ENCODE results near the gene GRIK3. TPM values are rescaled to one million over a fixed set of nuclear protein-coding genes. Genes with fewer than 3 reads are reported as not detected.
"Not testable (repeated sequence)": the region's sequence is repeated elsewhere in the genome, so short reads cannot be mapped to it uniquely, and the experiment has no call there.

GRIK3 gene
- total RNA-seq, 6 experiments from 2014 or later, result 0.07 TPM; not detected in 5

DNA sequence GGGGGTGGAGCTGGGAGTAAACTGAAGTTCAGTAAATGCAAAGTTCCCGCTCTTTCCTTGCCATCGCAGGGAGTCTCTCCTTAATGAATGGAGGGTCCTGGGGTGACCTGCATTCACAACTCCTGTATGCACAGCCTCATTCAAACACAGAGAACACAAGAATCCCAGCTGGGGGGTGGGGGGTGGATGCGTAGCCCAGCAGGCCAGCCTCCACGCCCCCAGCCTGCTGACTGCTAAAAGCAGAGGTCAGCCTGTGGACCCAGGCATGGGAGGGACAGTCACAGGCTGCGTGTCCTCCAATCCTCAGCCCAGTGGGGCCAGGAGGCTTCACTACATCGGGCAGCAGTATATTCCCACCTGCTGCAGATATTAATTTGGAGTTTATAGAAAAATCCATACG is 263.1 kb downstream of the GRIK3 start:
- WGBS (ENCODE audit: insufficient coverage, low coverage, low lambda C conversion rate, missing lambda C conversion rate), result 44% methylated on average over 2 of the region's 7 CpGs
- H3K4me1 ChIP-seq, result no peaks in the 10 kb centered on the region
- H3K4me3 ChIP-seq, result no peak overlapping the region
- H3K27ac ChIP-seq, result no peak overlapping the region
- no peaks in the 10 kb centered on the region for H3K36me3 ChIP-seq
- H3K9me3 ChIP-seq, result no peaks in the 10 kb centered on the region
- TF ChIP-seq POLR2A (IDR thresholded peaks at IDR 0.05), result no peak
- TF ChIP-seq, protein P1, sequence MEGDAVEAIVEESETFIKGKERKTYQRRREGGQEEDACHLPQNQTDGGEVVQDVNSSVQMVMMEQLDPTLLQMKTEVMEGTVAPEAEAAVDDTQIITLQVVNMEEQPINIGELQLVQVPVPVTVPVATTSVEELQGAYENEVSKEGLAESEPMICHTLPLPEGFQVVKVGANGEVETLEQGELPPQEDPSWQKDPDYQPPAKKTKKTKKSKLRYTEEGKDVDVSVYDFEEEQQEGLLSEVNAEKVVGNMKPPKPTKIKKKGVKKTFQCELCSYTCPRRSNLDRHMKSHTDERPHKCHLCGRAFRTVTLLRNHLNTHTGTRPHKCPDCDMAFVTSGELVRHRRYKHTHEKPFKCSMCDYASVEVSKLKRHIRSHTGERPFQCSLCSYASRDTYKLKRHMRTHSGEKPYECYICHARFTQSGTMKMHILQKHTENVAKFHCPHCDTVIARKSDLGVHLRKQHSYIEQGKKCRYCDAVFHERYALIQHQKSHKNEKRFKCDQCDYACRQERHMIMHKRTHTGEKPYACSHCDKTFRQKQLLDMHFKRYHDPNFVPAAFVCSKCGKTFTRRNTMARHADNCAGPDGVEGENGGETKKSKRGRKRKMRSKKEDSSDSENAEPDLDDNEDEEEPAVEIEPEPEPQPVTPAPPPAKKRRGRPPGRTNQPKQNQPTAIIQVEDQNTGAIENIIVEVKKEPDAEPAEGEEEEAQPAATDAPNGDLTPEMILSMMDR (IDR thresholded peaks at IDR 0.05), result no peak
- ATAC-seq, result no peak
- intact Hi-C loops (cut with DNase I), result no loop called here
- DNase-seq, result peak in 1 of 3 donors; percentile 35
- no peaks in the 10 kb centered on the region for H3K27me3 ChIP-seq

DNA sequence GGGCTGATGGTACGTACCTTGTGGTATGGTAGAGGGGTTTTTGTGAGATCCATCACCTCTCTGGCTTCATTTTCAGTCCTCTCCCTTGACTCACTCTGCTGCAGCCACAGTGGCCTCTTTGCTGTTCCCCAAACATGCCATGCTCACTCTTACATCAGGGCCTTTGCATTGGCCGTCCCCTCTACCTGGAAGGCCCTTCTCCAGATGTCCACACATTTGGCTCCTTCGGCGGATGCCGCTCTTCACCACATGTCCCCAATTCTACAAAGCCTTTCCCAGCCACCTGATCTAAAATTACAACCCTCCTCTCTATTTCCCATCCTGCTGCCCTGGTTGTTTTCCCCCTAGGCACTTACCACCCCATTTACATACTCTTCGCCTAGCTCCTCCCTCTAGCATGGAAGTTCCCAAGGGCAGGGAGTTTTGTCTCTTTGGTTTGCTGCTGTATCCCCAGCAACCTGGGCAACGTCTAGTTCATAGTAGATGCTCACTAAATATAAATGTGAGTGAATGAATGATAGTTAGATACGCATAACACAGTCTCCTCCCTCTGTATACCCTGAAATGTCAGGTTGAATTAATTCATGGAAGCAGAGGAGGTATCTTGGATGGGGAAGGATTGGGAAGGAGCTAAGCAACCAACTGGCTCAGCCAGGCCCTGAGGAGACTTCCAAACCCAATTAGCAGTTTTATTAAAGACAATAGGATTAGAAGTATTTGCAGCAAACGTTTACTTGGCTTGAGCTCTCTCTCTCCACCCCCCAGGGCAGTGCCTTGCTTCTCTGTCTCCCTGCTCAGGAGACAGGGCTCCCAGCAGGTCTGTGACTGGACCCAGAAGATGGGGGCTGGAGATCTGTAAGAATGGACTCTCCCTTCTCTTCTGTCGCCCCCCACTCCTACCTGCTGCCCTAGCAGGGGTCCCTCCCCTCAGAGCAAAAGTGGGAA is 264.2 kb downstream of the GRIK3 start:
- 44% methylated on average over 7 of the region's 10 CpGs for WGBS (ENCODE audit: insufficient coverage, low coverage, low lambda C conversion rate, missing lambda C conversion rate)
- no peaks in the 10 kb centered on the region for H3K36me3 ChIP-seq
- no peaks in the 10 kb centered on the region for H3K27me3 ChIP-seq
- peak in 1 of 3 donors; percentile 15 for DNase-seq
- H3K27ac ChIP-seq, result no peak overlapping the region
- H3K4me1 ChIP-seq, result no peaks in the 10 kb centered on the region
- no peak overlapping the region for H3K4me3 ChIP-seq
- intact Hi-C loops (cut with DNase I), result no loop called here
- no peak for ATAC-seq
- no peak for TF ChIP-seq POLR2A (IDR thresholded peaks at IDR 0.05)
- TF ChIP-seq, protein P1 (IDR thresholded peaks at IDR 0.05), result no peak
- H3K9me3 ChIP-seq, result no peaks in the 10 kb centered on the region

DNA sequence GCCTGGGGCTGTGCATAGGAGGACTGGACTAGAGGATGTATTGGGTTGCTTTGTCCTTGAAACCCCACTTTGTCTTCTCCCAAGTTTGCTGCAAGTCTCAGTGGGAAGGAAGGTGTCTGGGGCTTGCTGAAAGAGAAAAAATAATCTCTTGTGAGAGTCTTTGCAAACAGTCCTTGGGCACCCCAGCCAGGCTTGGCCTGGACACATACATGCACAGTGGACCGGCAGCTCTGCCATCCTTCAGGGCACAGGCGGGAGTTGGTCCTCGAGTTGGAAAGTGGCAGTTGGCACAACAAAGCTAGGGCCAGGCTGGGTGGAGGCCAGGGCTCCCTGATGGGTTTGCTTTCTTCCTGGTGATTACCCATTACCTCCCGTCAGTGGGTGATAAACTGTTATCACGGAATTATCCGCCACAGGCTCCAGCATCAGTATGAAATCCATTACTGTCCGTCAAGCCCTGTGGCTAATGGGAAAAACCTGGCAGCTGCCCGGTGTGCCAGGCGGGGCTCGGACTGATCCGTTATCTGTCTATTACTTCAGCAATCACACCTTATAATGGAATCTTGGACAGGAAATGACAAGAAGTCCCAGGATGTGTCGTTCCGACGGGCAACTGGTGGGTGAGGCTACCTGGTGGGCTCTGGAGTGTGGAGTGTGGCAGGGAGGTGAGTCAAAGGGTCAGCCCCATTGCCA is 265.7 kb downstream of the GRIK3 start:
- Histone ChIP-seq H3K27me3 (no peaks in the 10 kb centered on the region), H3K4me1 (no peaks in the 10 kb centered on the region), H3K36me3 (no peaks in the 10 kb centered on the region), H3K9me3 (no peaks in the 10 kb centered on the region), H3K27ac (no peak overlapping the region), H3K4me3 (no peak overlapping the region)
- TF ChIP-seq, protein P1 (IDR thresholded peaks at IDR 0.05), result no peak
- no peak for TF ChIP-seq POLR2A (IDR thresholded peaks at IDR 0.05)
- ATAC-seq (no peak), DNase-seq (peak in 1 of 3 donors; percentile 36)
- intact Hi-C loops (cut with DNase I), result no loop called here
- WGBS (ENCODE audit: insufficient coverage, low coverage, low lambda C conversion rate, missing lambda C conversion rate), result 52% methylated on average over 9 of the region's 14 CpGs

DNA sequence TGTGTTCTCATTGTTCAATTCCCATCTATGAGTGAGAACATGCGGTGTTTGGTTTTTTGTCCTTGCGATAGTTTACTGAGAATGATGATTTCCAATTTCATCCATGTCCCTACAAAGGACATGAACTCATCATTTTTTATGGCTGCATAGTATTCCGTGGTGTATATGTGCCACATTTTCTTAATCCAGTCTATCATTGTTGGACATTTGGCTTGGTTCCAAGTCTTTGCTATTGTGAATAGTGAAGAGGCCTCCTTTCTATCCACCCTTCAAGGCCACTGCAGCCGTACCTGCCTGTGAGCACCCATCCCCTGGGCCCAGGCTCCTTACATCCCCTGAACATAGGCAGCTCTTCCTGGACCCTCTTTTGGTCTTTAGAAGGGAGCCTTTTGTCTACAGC is 266.9 kb downstream of the GRIK3 start:
- DNase-seq, result peak in 2 of 3 donors; percentile 11 to 23
- intact Hi-C loops (cut with DNase I); H3K4me1 ChIP-seq; H3K9me3 ChIP-seq; H3K27me3 ChIP-seq; H3K36me3 ChIP-seq; H3K4me3 ChIP-seq; H3K27ac ChIP-seq; ATAC-seq: not testable (repeated sequence)
- 80% methylated on average over 1 of the region's 4 CpGs for WGBS (ENCODE audit: insufficient coverage, low coverage, low lambda C conversion rate, missing lambda C conversion rate)

DNA sequence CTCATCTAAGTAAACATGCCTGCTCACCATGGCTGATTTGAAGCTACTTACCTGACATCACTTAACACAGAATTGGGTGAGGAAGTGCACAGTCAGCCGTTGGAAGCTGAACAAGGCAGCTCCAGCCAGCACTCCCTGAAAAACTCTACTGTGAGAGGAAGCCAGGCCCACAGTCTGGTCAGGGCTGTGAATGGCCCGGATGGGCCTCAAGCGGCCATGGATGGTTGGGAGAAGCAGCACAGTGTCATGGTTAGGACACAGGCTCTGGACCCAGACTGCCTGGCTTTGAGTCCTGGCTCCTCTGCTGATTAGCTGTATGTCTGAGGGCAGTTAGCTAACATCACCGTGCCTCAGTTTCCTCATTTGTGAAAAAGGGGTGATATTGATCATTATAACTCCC is 267.8 kb downstream of the GRIK3 start:
- no peak overlapping the region for H3K27ac ChIP-seq

More for the DNA sequence above, 267.8 kb downstream of the GRIK3 start:
- TF ChIP-seq POLR2A (IDR thresholded peaks at IDR 0.05), result no peak
- TF ChIP-seq, protein P1 (IDR thresholded peaks at IDR 0.05), result no peak
- Histone ChIP-seq H3K9me3 (no peaks in the 10 kb centered on the region), H3K4me3 (no peak overlapping the region), H3K27me3 (no peaks in the 10 kb centered on the region), H3K36me3 (no peaks in the 10 kb centered on the region), H3K4me1 (no peaks in the 10 kb centered on the region)
- ATAC-seq (no peak), DNase-seq (peak in 2 of 3 donors; percentile 23 to 29)
- whole genome bisulfite sequencing (ENCODE audit: insufficient coverage, low coverage, low lambda C conversion rate, missing lambda C conversion rate), result 17% methylated on average over 2 of the region's 4 CpGs
- intact Hi-C loops (cut with DNase I), result no loop called here

Measured in right lobe of liver (tissue), 6 donors.